CD4-positive, alpha-beta T cell (primary cell): Measurements from ENCODE around the gene TNS4. TPM values are rescaled to one million over a fixed set of nuclear protein-coding genes. Genes with fewer than 3 reads are reported as not detected.
A peak's percentile ranks its signal among the peaks of the same experiment; 100 is the strongest.

Source experiments
- ATAC-seq: fragments of 200-7000 bp; cut with Tn5 transposase; one replicate; pipeline ENCODE4 v1.10.0; 2022; ENCODE audit warnings: mild to moderate bottlenecking; ENCODE audit not compliant: poor library complexity
- CTCF ChIA-PET: fragments of 350-600 bp; sonication (Branson Sonifier 250); formaldehyde crosslinking; loops from one replicate; lab custom pipeline; 2021; ENCODE audit warnings: antibody characterized with exemption, inconsistent platforms; lab: Charles Lee
- POLR2A ChIA-PET: fragments of 350-600 bp; sonication (Branson Sonifier 250); formaldehyde crosslinking; loops from one replicate; lab custom pipeline; 2021; ENCODE audit warnings: antibody characterized with exemption, inconsistent platforms; lab: Charles Lee
- DNase-seq, 14 experiments: peaks; one replicate each; pipeline ENCODE4 v3.0.0-alpha.2; 2013 to 2020; ENCODE audit warnings: mixed read lengths in 2 of 14
- H3K27ac ChIP-seq, 2 donors: one replicate each; pipeline versions ENCODE4 v1.5.1 to v1.7.0; 2013; ENCODE audit warnings: low read length in 2 of 2, low read depth in 1 of 2, mild to moderate bottlenecking in 1 of 2
- H3K27me3 ChIP-seq, 2 experiments: 1 replicate in 1 of 2; 2 replicates in 1 of 2; pipeline versions ENCODE4 v1.6.1 to v1.7.0; 2013; ENCODE audit warnings: low read length in 2 of 2, control low read depth in 1 of 2, mild to moderate bottlenecking in 1 of 2, moderate library complexity in 1 of 2; ENCODE audit not compliant: insufficient read depth in 2 of 2, control insufficient read depth in 1 of 2
- H3K36me3 ChIP-seq: one replicate; pipeline ENCODE4 v1.6.1; 2013; ENCODE audit warnings: low read length, control low read depth; ENCODE audit not compliant: insufficient read depth
- H3K4me1 ChIP-seq: one replicate; pipeline ENCODE4 v1.6.1; 2013; ENCODE audit warnings: low read length, control low read depth; ENCODE audit not compliant: insufficient read depth
- H3K4me3 ChIP-seq: one replicate; pipeline ENCODE4 v1.5.1; 2013; ENCODE audit warnings: mild to moderate bottlenecking, low read length, moderate library complexity
- H3K9me3 ChIP-seq, 2 experiments: 1 replicate in 1 of 2; 2 replicates in 1 of 2; pipeline versions ENCODE4 v1.6.1 to v1.7.0; 2013; ENCODE audit warnings: low read length in 2 of 2, mild to moderate bottlenecking in 2 of 2, control low read depth in 1 of 2, moderate library complexity in 1 of 2; ENCODE audit not compliant: control insufficient read depth in 1 of 2, insufficient read depth in 1 of 2
- H3K27ac Mint-ChIP-seq: one replicate; pipeline ENCODE4 v1.8.0; 2020; ENCODE audit warnings: mixed read lengths
- H3K27me3 Mint-ChIP-seq: one replicate; pipeline ENCODE4 v1.8.0; 2021; ENCODE audit warnings: mixed read lengths
- H3K36me3 Mint-ChIP-seq: one replicate; pipeline ENCODE4 v1.8.0; 2021; ENCODE audit warnings: low read depth, mixed read lengths
- H3K4me1 Mint-ChIP-seq: one replicate; pipeline ENCODE4 v1.8.0; 2021; ENCODE audit warnings: low read depth, mixed read lengths
- H3K4me3 Mint-ChIP-seq: one replicate; pipeline ENCODE4 v1.8.0; 2020; ENCODE audit warnings: mild to moderate bottlenecking, mixed read lengths
- H3K9me3 Mint-ChIP-seq: one replicate; pipeline ENCODE4 v1.8.0; 2020; ENCODE audit warnings: mixed read lengths
- intact Hi-C, 2 experiments: fragments of 100-400 bp; cut with DNase I in 1 of 2; cut with micrococcal nuclease in 1 of 2; formaldehyde crosslinking; loops; one replicate each; pipeline versions ENCODE4 v1.15.1 to v1.9.0; 2023 to 2025; cut with DNase I, micrococcal nuclease
- total RNA-seq, 174 experiments: library from RNA in 2 of 174; stranded (reverse) in 2 of 174; gene quantifications; one replicate each; pipeline ENCODE4 v1.2.3 and lab custom pipeline; 2021 to 2026
- TF ChIP-seq, protein P1 (sequence below): fragments of 200-600 bp; IDR thresholded peaks from one replicate; pipeline ENCODE4 v1.8.0; 2022; ENCODE audit warnings: antibody characterized with exemption, mild to moderate bottlenecking

TNS4 gene
- total RNA-seq, 2 experiments from 2014 or later: 3.0 to 4.2 TPM

DNA sequence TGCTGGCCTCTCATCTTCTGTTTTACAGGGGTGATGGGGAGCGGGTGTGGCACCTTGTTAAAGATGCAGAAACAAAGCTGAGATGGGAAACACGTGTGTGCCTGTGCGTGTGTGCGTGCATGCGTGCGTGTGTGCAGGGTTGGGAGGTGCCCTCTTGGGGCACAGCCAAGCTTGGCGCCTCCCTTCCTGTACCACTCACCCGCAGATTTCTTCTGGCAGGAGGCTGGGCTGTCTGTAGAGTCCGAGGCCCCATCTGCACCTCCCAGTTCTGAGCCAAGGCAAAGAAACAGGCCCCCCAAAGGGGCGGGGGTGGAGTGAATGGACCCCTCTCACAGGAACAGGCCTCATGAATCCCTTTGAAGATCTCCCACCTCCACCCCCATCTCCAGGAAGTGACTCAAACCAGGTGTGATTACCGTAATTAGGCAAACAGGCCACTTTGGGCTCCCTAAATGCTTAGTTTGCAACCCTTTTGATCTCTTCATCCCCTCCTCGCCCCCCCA lies 20.9 kb downstream of the TNS4 start:
- H3K27ac Mint-ChIP-seq: peak overlapping the region; percentile 97
- H3K4me1 Mint-ChIP-seq: peaks cover 67% of the 10 kb centered on the region
- no peaks in the 10 kb centered on the region for H3K36me3 Mint-ChIP-seq
- H3K4me1 ChIP-seq: peaks cover 80% of the 10 kb centered on the region
- H3K27me3 ChIP-seq: no peaks in the 10 kb centered on the region
- H3K27me3 Mint-ChIP-seq: no peaks in the 10 kb centered on the region
- no peaks in the 10 kb centered on the region for H3K9me3 Mint-ChIP-seq
- POLR2A ChIA-PET: interaction anchor here (0.6 to 5.0 kb wide), 22 partner anchors 10 to 1209 kb away, joined by 3 to 74 read pairs (median 4); partner anchors contain the start of genes IGFBP4 and TOP2A
- intact Hi-C loops: loop anchor here (1.0 to 5.0 kb wide), 3 partner anchors 36 to 137 kb away; no protein-coding TSS in a partner anchor
- H3K4me3 Mint-ChIP-seq: peak overlapping the region; percentile 68
- no peaks in the 10 kb centered on the region for H3K36me3 ChIP-seq
- H3K27ac ChIP-seq: peak overlapping the region; percentile 57 to 71
- ATAC-seq (peak; percentile 87), DNase-seq (peak; percentile 71 to 96 (median 83))
- H3K4me3 ChIP-seq: no peak overlapping the region
- CTCF ChIA-PET: interaction anchor here (0.6 to 3.9 kb wide), 3 partner anchors 49 to 323 kb away, joined by 3 to 17 read pairs (median 3); no protein-coding TSS in a partner anchor
- H3K9me3 ChIP-seq: no peaks in the 10 kb centered on the region
- TF ChIP-seq, protein P1, sequence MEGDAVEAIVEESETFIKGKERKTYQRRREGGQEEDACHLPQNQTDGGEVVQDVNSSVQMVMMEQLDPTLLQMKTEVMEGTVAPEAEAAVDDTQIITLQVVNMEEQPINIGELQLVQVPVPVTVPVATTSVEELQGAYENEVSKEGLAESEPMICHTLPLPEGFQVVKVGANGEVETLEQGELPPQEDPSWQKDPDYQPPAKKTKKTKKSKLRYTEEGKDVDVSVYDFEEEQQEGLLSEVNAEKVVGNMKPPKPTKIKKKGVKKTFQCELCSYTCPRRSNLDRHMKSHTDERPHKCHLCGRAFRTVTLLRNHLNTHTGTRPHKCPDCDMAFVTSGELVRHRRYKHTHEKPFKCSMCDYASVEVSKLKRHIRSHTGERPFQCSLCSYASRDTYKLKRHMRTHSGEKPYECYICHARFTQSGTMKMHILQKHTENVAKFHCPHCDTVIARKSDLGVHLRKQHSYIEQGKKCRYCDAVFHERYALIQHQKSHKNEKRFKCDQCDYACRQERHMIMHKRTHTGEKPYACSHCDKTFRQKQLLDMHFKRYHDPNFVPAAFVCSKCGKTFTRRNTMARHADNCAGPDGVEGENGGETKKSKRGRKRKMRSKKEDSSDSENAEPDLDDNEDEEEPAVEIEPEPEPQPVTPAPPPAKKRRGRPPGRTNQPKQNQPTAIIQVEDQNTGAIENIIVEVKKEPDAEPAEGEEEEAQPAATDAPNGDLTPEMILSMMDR: no peak

GRCh38 chr17:40479754-40480480 lies 21.5 kb downstream of the TNS4 start:
- no peaks in the 10 kb centered on the region for H3K27me3 ChIP-seq
- Mint-ChIP-seq H3K4me1 (peaks cover 61% of the 10 kb centered on the region), H3K9me3 (no peaks in the 10 kb centered on the region), H3K36me3 (no peaks in the 10 kb centered on the region), H3K4me3 (no peak overlapping the region), H3K27me3 (no peaks in the 10 kb centered on the region), H3K27ac (peak overlapping the region; percentile 97)
- peak overlapping the region; percentile 63 to 83 for H3K27ac ChIP-seq
- ATAC-seq: no peak
- intact Hi-C loops: loop anchor here (1.0 to 5.0 kb wide), 7 partner anchors 35 to 137 kb away; partner anchors contain the start of genes GJD3 (in 1 of the 2) and IGFBP4 (in 1 of the 2)
- no peak for DNase-seq
- TF ChIP-seq, protein P1: no peak
- peak overlapping the region; percentile 3 for H3K4me3 ChIP-seq
- H3K4me1 ChIP-seq: peaks cover 79% of the 10 kb centered on the region
- ChIA-PET CTCF (interaction anchor here (0.6 to 3.9 kb wide), 3 partner anchors 50 to 324 kb away, joined by 3 to 17 read pairs (median 3); no protein-coding TSS in a partner anchor), POLR2A (interaction anchor here (0.6 to 5.0 kb wide), 21 partner anchors 10 to 1210 kb away, joined by 3 to 74 read pairs (median 5); partner anchors contain the start of genes IGFBP4 and TOP2A)
- H3K36me3 ChIP-seq: no peaks in the 10 kb centered on the region
- H3K9me3 ChIP-seq: no peaks in the 10 kb centered on the region

DNA sequence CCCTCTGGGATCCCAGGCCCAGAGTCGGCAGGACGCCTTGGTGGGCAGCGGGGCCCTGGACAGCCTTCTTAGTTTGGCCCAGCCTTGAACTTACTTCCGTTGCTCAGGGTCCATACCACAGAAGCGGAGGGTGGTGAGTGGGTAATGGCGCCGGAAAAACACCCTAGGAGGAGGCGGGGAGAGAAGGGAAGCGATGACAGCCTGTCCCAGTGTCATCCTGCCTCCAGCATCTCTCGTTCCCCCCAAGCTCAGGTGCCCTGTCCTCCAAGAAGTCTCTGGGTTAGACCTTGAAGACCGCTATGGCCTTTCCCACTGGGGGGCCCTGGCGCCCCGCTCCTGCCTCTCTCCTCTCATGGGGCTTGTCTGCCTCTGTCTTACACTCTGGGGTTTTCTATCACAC lies 22.9 kb downstream of the TNS4 start:
- H3K4me1 ChIP-seq: peaks cover 73% of the 10 kb centered on the region
- H3K9me3 Mint-ChIP-seq: no peaks in the 10 kb centered on the region

More for the DNA sequence above, 22.9 kb downstream of the TNS4 start:
- Histone ChIP-seq H3K9me3 (no peaks in the 10 kb centered on the region), H3K27ac (peak overlapping the region in 1 of 2 donors; percentile 29), H3K27me3 (no peaks in the 10 kb centered on the region), H3K4me3 (no peak overlapping the region), H3K36me3 (no peaks in the 10 kb centered on the region)
- TF ChIP-seq, protein P1: no peak
- DNase-seq (no peak), ATAC-seq (no peak)
- ChIA-PET POLR2A (interaction anchor here (1.1 to 5.0 kb wide), 3 partner anchors 38 to 96 kb away, joined by 3 to 74 read pairs (median 4); no protein-coding TSS in a partner anchor), CTCF (interaction anchor here (3.9 kb wide), 1 partner anchor 54 kb away, joined by 17 read pairs; no protein-coding TSS in a partner anchor)
- Mint-ChIP-seq H3K4me1 (peaks cover 54% of the 10 kb centered on the region), H3K27ac (peak overlapping the region; percentile 97), H3K27me3 (no peaks in the 10 kb centered on the region), H3K4me3 (no peak overlapping the region), H3K36me3 (no peaks in the 10 kb centered on the region)
- intact Hi-C loops: loop anchor here in 1 of 2 experiments (2.0 to 5.0 kb wide), 4 partner anchors 36 to 116 kb away; partner anchors contain the start of genes GJD3 and IGFBP4
